Muscle layer of colon (tissue), 2 donors: Measurements from ENCODE around the gene ARPC5L.
"Not testable (repeated sequence)": the region's sequence is repeated elsewhere in the genome, so short reads cannot be mapped to it uniquely, and the experiment has no call there.

Source experiments
- H3K27ac ChIP-seq: one replicate; pipeline ENCODE4 v1.7.0; 2013; ENCODE audit warnings: low read depth, mild to moderate bottlenecking, low read length, moderate library complexity
- H3K27me3 ChIP-seq, 2 donors: one replicate each; pipeline ENCODE4 v1.7.0; 2013; ENCODE audit warnings: low read length in 2 of 2, mild to moderate bottlenecking in 2 of 2; ENCODE audit not compliant: insufficient read depth in 2 of 2, control insufficient read depth in 1 of 2
- H3K36me3 ChIP-seq: one replicate; pipeline ENCODE4 v1.7.0; 2013; ENCODE audit warnings: mild to moderate bottlenecking, low read length; ENCODE audit not compliant: insufficient read depth
- H3K4me1 ChIP-seq: one replicate; pipeline ENCODE4 v1.7.0; 2013; ENCODE audit warnings: mild to moderate bottlenecking, low read length; ENCODE audit not compliant: insufficient read depth
- H3K4me3 ChIP-seq, 2 donors: one replicate each; pipeline ENCODE4 v1.7.0; 2013; ENCODE audit warnings: low read length in 2 of 2, low read depth in 1 of 2, mild to moderate bottlenecking in 1 of 2, moderate library complexity in 1 of 2
- H3K9ac ChIP-seq: one replicate; pipeline ENCODE4 v1.7.0; 2013; ENCODE audit warnings: low read length
- H3K9me3 ChIP-seq: one replicate; pipeline ENCODE4 v1.7.0; 2013; ENCODE audit warnings: mild to moderate bottlenecking, low read length
- donor health status: abdominal sarcoma.
- donor health status: Adenocarcinoma of cecum.

Gene ARPC5L

GRCh38 chr9:124913378-124913777 is 51.4 kb downstream of the ARPC5L start:
- Histone ChIP-seq H3K9me3 (no peaks in the 10 kb centered on the region), H3K9ac (no peak overlapping the region), H3K4me1 (no peaks in the 10 kb centered on the region), H3K36me3 (peaks cover 36% of the 10 kb centered on the region), H3K27ac (no peak overlapping the region), H3K27me3 (no peaks in the 10 kb centered on the region), H3K4me3 (no peak overlapping the region)

GRCh38 chr9:124914753-124915405 is 52.9 kb downstream of the ARPC5L start:
- Histone ChIP-seq H3K27me3 (no peaks in the 10 kb centered on the region), H3K36me3 (peaks cover 44% of the 10 kb centered on the region), H3K9ac (no peak overlapping the region), H3K9me3 (no peaks in the 10 kb centered on the region), H3K27ac (no peak overlapping the region), H3K4me3 (no peak overlapping the region), H3K4me1 (no peaks in the 10 kb centered on the region)

- H3K9ac ChIP-seq, H3K4me1 ChIP-seq, H3K4me3 ChIP-seq, H3K9me3 ChIP-seq, H3K27me3 ChIP-seq, H3K27ac ChIP-seq: not testable (repeated sequence)
- peaks cover 42% of the 10 kb centered on the region for H3K36me3 ChIP-seq
Observed at GRCh38 chr9:124920394-124920793, 58.5 kb downstream of the ARPC5L start.
